GM18498 (cell line): ENCODE results near the gene SORL1.

Experiments
- ATAC-seq: cut with Tn5 transposase; IDR thresholded peaks from one replicate; pipeline ENCODE4 v1.9.1; 2021; ENCODE audit warnings: mild to moderate bottlenecking, moderate library complexity; ENCODE audit not compliant: unreplicated experiment

The SORL1 gene

GRCh38 chr11:121534131-121535093 lies 82.3 kb downstream of the SORL1 start:
- ATAC-seq = no peak

GRCh38 chr11:121535129-121535796 lies 83.1 kb downstream of the SORL1 start:
- ATAC-seq = no peak

- ATAC-seq = no peak
Observed at GRCh38 chr11:121536126-121536525, 84.0 kb downstream of the SORL1 start.

GRCh38 chr11:121538054-121538453 lies 85.9 kb downstream of the SORL1 start:
- peak; percentile 84 for ATAC-seq

GRCh38 chr11:121539000-121539399 lies 86.9 kb downstream of the SORL1 start:
- ATAC-seq = no peak

GRCh38 chr11:121540627-121541026 lies 88.5 kb downstream of the SORL1 start:
- no peak for ATAC-seq

- ATAC-seq = no peak
Observed at GRCh38 chr11:121543836-121544380, 91.8 kb downstream of the SORL1 start.

GRCh38 chr11:121544956-121545355 lies 92.8 kb downstream of the SORL1 start:
- no peak for ATAC-seq

GRCh38 chr11:121547574-121547973 lies 95.5 kb downstream of the SORL1 start:
- ATAC-seq = no peak

- no peak for ATAC-seq
Observed at GRCh38 chr11:121550247-121551030, 98.3 kb downstream of the SORL1 start.

- ATAC-seq = no peak
Observed at GRCh38 chr11:121551463-121551862, 99.3 kb downstream of the SORL1 start.

- ATAC-seq = no peak
Observed at GRCh38 chr11:121552154-121552553, 100.0 kb downstream of the SORL1 start.

- ATAC-seq = no peak
Observed at GRCh38 chr11:121552644-121553043, 100.5 kb downstream of the SORL1 start.

GRCh38 chr11:121553389-121553788 lies 101.3 kb downstream of the SORL1 start:
- ATAC-seq = no peak

- no peak for ATAC-seq
Observed at GRCh38 chr11:121553806-121554205, 101.7 kb downstream of the SORL1 start.

- ATAC-seq = no peak
Observed at GRCh38 chr11:121554552-121554951, 102.4 kb downstream of the SORL1 start.

- ATAC-seq = no peak
Observed at GRCh38 chr11:121555121-121555520, 103.0 kb downstream of the SORL1 start.

- ATAC-seq = no peak
Observed at GRCh38 chr11:121556937-121557336, 104.8 kb downstream of the SORL1 start.

GRCh38 chr11:121557348-121557747 lies 105.2 kb downstream of the SORL1 start:
- ATAC-seq = peak; percentile 85

- ATAC-seq = no peak
Observed at GRCh38 chr11:121559606-121560200, 107.6 kb downstream of the SORL1 start.

- ATAC-seq = no peak
Observed at GRCh38 chr11:121560236-121560635, 108.1 kb downstream of the SORL1 start.
